ENCODE results near the gene AK3. TPM values are rescaled to one million over a fixed set of nuclear protein-coding genes. Genes with fewer than 3 reads are reported as not detected.
"Not testable (repeated sequence)": the region's sequence is repeated elsewhere in the genome, so short reads cannot be mapped to it uniquely, and the experiment has no call there.

Gene AK3
- total RNA-seq (ENCODE audit: insufficient read depth, low replicate concordance), result 39.2 TPM

- peak; percentile 89 for DNase-seq (ENCODE audit: low spot score)
These were observed at the start of gene AK3 for GRCh38 chr9:4740638-4741364. AK3 (minus strand) TSS chr9:4741202; CDS start chr9:4741087, 115 bp downstream.

DNA sequence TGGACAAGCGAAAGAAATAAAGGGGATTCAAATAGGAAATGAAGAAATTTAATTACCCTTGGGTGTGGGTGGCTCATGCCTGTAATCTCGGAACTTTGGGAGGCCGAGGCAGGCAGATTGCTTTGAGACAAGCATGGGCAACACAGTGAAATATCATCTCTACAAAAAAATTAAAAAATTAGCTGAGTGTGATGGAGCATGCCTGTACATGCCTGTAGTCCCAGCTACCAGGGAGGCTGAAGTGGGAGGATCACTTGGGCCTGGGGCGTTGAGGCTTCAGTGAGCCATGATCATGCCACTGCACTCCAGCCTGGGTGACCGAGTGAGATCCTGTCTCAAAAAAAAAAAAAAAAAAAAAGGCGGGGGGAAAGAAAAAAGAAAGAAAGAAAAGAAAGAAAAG, 47.7 kb upstream of the AK3 start:
- DNase-seq (ENCODE audit: low spot score), result no peak

DNA sequence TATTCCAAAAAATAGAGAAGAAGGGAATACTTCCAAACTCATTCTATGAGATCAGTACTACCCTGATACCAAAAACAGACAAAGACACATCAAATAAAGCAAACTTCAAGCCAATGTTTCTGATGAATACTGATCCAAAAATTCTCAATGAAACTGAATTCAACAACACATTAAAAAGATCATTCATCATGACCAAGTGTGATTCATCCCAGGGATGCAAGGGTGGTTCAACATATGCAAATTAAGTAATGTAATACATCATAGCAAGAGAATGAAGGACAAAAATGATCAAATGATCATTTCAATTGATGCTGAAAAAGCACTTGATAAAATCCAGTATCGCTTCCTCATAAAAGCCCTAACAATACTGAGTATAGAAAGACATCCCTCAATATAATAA, 46.9 kb upstream of the AK3 start:
- DNase-seq (ENCODE audit: low spot score), result no peak

- DNase-seq (ENCODE audit: low spot score), result no peak
These were observed 45.6 kb upstream of the AK3 start for GRCh38 chr9:4786599-4786998.

DNA sequence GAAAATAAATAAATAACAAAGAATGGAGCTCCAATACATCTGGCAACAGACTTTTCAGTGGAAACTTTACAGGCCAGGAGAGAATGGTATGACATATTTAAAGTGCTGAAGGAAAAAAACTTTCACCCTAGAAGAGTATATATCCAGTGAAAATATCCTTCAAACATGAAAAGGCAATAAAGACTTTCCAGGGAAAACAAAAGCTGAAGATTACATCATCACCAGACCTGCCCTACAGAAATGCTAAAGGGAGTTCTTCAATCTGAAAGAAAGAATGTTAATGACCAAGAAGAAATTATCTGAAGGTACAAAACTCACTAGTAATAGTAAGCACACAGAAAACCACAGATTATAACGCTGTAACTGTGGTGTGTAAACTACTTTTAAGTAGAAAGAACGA, 43.4 kb upstream of the AK3 start:
- DNase-seq (ENCODE audit: low spot score), result no peak

DNA sequence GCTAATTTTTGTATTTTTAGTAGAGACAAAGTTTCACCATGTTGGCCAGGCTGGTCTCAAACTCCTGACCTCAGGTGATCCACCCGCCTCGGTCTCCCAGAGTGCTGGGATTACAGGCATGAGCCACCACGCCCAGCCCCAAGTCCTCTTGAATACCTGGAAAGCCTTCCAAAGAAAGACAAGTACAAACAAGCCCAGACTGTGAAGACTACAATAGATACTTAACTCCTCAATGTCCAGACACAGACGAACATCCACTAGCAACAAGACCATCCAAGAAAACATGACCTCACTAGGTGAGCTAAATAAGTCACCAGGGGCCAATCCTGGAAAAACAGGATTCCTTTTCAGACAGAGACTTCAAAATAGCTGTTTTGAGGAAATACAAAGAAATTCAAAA, 42.2 kb upstream of the AK3 start:
- not testable (repeated sequence) for DNase-seq (ENCODE audit: low spot score)

DNA sequence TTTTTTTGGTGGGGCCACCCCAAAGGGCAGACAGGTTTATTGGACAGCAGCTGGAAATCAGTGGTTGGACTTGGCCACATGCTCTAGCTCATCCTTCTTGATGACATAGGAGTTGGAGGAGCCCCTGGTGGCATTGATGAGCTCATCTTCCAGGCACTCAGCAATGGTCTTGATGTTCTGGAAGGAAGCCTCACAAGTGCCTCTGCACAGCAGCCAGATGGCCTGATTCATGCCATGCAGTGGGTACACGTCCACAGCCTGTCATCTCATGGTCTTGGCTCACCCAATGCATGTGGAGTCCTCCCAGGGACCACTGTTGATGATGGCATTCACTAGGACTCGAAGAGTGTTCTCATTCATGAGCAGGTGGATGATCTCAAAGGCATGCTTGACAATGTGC, 40.4 kb upstream of the AK3 start:
- DNase-seq (ENCODE audit: low spot score), result no peak

DNA sequence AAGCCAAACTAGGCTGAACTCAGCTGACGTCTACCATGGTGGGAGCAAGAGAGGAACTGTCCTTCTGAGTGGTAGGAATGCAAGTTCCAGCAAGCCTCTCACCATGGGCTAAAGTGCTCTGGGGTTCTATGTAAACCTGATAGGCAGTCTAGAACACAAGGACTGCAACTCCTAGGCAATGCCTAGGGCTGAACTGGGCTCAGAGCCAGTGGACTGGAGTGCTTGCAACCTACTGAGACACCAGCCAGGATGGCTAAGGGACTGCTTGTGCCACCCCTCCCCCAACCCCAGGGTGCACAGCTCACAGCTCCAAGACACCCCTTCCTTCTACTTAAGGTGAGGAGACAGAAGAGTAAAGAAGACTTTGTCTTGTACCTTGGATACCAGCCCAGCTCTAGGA, 39.6 kb upstream of the AK3 start:
- DNase-seq (ENCODE audit: low spot score), result no peak

DNA sequence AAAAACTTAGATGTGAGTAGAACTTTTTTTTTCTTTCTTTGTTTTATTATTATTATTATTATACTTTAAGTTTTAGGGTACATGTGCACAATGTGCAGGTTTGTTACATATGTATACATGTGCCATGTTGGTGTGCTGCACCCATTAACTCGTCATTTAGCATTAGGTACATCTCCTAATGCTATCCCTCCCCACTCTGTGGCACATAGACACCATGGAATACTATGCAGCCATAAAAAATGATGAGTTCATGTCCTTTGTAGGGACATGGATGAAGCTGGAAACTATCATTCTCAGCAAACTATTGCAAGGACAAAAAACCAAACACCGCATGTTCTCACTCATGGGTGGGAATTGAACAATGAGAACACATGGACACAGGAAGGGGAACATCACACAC, 34.0 kb upstream of the AK3 start:
- not testable (repeated sequence) for DNase-seq (ENCODE audit: low spot score)

GRCh38 chr9:4774209-4774608, 33.2 kb upstream of the AK3 start:
- no peak for DNase-seq (ENCODE audit: low spot score)

GRCh38 chr9:4771788-4772187, 30.8 kb upstream of the AK3 start:
- no peak for DNase-seq (ENCODE audit: low spot score)

- DNase-seq (ENCODE audit: low spot score), result no peak
These were observed 28.5 kb upstream of the AK3 start for GRCh38 chr9:4769321-4770080.

- DNase-seq (ENCODE audit: low spot score), result no peak
These were observed 27.7 kb upstream of the AK3 start for GRCh38 chr9:4768681-4769080.

GRCh38 chr9:4764033-4764432, 23.0 kb upstream of the AK3 start:
- DNase-seq (ENCODE audit: low spot score), result no peak

DNA sequence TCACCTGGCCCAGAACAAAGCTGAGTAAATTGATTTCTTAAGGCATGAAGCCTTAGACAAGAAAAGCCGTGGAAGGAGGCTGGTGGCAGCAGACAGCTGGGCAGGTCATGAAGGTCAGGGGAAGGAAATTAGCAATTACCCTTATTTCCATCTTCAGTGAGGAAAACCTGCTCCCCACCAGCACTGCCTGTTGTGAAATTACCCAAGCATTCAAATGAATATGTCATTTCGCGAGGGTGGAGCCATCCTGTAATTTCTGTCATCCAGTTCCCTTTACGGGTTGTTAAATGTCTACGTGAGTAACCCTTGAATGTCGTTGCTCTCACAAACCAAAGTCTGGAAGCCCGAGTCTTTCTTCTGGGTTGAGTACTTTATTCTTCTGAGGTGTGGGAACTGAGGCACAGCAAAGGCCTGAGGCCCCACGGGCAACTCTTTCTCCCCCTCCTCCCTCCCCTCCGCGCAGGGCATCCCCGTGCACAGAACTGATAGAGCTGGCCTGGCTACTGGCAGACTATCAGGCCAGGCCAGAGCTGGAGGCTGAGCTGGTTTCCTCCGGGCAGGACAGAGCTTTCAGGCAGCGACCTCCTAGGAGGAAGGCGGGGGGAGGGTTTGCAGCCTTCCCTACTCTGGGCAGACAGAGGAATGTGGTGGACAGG, 22.0 kb upstream of the AK3 start:
- DNase-seq (ENCODE audit: low spot score), result peak; percentile 40

- peak; percentile 73 for DNase-seq (ENCODE audit: low spot score)
These were observed 21.3 kb upstream of the AK3 start for GRCh38 chr9:4762108-4762885.

DNA sequence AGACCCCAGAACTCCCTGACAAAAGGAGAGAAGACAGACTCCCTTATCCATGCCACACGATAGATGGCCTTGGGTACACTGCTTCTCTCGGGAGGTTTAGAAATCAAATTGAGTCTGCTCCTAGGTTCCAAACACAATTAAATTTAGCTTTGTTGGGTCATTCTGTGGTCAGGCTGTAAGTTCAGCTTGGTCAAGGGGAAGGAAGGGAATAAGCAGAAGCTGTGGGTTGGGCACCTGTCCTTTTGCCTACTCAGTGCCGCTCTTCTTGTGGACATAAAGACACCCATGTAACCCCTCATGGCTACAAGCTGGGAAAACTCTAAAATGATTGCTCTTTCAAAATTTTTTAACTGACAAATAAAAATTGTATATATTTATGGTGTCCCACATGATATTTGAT, 19.1 kb upstream of the AK3 start:
- peak; percentile 35 for DNase-seq (ENCODE audit: low spot score)

GRCh38 chr9:4756420-4756819, 15.4 kb upstream of the AK3 start:
- no peak for DNase-seq (ENCODE audit: low spot score)

DNA sequence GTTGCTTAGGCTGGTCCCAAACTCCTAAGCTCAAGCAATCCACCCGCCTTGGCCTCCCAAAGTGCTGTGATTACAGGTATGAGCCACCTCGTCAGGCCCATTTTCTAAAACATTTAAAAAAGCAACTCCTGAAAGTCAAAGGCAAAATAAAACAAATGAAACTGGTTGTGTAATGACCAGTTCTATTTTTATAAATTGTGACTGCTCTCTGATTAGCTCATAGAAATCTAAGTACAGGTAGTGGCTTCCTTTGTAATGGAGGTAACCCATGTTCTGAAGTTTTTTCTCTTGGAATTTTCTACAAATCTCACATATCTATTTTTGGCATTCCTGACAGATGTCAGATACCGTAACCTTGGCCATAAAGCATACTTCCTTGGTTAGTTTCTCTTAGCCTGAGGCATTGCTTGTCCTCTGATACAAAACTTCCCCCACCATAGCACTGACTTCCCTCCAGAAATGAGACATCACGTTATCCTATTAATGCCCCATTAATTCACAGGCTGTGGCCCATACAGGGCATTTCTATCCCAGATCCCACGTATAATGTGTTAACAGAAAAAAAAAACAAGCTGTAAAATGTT, 14.1 kb upstream of the AK3 start:
- DNase-seq (ENCODE audit: low spot score), result no peak

DNA sequence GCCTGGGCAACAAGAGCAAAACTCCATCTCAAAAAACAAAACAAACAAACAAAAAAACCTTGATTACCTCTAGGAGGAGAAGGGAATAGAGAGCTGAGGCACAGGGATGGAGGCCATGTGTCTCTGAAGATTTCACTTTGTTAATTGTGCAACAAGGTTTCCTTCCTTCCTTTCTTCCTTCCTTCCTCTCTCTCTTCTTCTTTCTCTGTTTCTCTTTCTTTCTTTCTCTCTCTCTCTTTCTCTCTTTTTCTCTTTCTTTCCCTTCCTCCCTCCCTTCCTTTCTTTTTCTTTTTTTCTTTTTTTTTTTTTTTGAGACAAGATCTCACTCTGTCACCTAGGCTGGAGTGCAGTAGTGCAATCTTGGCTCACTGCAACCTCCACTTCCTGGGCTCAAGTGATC, 13.5 kb upstream of the AK3 start:
- DNase-seq (ENCODE audit: low spot score), result not testable (repeated sequence)

GRCh38 chr9:4750023-4750673, 9.1 kb upstream of the AK3 start:
- DNase-seq (ENCODE audit: low spot score), result peak; percentile 57

Data from umbilical cord (tissue), 2 donors.